GM21619 (cell line): Measurements from ENCODE around the gene GREM1.

Source experiments
- ATAC-seq: cut with Tn5 transposase; IDR thresholded peaks from one replicate; pipeline ENCODE4 v1.9.1; 2021; ENCODE audit not compliant: unreplicated experiment

The GREM1 gene

GRCh38 chr15:32730677-32731654 lies 13.2 kb downstream of the GREM1 start:
- ATAC-seq: no peak

DNA sequence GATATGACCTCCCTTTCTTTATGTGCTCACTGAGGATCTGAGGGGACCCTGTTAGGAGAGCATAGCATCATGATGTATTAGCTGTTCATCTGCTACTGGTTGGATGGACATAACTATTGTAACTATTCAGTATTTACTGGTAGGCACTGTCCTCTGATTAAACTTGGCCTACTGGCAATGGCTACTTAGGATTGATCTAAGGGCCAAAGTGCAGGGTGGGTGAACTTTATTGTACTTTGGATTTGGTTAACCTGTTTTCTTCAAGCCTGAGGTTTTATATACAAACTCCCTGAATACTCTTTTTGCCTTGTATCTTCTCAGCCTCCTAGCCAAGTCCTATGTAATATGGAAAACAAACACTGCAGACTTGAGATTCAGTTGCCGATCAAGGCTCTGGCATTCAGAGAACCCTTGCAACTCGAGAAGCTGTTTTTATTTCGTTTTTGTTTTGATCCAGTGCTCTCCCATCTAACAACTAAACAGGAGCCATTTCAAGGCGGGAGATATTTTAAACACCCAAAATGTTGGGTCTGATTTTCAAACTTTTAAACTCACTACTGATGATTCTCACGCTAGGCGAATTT lies 14.9 kb downstream of the GREM1 start:
- ATAC-seq: no peak

- ATAC-seq: no peak
Measured at GRCh38 chr15:32733281-32733680, 15.5 kb downstream of the GREM1 start.

GRCh38 chr15:32735989-32736700 lies 18.3 kb downstream of the GREM1 start:
- ATAC-seq: no peak

DNA sequence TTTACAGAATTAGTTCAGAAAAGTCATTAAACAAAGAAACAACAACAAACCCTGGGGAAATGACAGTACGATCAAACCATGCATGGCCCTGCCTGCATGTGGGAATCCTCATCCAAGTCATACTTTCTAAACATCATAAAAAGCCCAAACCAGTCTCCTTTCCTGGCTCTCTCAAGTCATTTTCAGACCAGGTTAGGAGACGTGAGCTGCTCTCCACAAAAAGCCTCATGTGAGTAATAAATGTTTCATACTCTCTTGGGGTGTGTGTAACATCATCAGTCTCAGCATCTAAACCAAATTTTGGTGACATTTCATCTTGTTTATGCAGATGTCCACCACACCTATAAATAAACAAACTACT lies 18.9 kb downstream of the GREM1 start:
- ATAC-seq: no peak

DNA sequence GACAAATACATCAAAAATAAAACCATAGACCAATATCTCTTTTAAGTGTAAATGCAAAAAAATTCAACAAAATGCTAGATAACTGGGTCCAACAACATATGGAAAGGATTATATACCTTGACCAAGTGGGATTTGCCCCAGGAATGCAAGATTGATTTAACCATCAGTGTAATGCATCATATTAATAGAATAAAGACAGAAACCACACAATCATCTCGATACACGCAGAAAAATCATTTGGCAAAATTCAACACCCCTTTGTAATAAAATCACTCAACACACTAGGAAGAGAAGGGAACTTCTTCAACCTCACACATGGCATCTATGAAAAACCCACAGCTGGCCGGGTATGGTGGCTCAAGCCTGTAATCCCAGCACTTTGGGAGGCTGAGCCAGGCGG lies 19.5 kb downstream of the GREM1 start:
- ATAC-seq: no peak

DNA sequence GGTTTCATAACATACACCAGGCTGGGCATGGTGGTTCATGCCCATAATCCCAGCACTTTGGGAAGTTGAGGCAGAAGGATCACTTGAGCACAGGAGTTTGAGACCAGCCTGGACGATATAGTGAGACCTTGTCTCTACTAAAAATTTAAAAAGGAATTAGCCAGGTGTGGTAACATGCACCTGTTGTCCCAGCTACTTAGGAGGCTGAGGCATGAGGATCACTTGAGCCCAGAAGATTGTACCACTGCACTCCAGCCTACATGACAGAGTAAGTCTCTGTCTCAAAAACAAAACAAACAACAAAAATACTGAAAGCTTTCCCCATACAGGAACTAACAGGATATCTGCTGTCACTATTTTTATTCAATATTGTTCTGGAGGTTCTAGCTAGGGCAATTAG lies 20.9 kb downstream of the GREM1 start:
- no peak for ATAC-seq

GRCh38 chr15:32739522-32740063 lies 21.8 kb downstream of the GREM1 start:
- no peak for ATAC-seq

DNA sequence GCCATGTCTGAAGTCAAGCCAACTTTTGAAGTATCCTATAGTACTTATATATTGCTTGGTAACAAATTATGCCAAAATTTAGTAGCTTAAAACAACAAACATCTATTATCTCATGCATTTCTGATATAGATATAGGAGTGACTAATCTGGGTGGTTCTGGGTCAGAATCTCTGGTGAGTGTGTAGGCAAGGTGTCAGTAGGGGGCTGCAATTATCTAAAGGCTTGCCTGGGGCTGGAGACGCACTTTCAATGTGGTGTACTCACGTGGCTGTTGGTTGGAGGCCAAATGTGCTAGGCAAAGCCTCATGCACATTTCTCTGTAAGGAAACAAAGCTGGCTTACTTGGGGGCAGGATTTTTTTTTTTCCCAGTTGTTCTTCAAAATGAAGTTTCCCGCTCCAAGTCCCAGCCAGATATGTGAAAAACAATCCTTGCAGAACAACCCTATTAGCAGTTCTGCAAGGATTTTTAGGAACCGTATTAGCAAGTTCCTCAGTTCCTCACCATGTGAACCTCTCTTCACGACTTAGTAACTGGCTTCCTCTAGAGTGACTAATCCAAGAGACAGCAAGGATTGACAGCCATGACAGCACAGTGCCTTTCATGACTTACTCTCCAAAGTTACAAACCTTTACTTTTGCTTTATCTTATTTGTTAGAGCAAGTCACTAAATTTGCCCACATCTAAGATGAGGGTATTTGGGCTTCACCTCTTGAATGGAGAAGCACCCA lies 25.8 kb downstream of the GREM1 start:
- no peak for ATAC-seq

GRCh38 chr15:32746116-32746857 lies 28.5 kb downstream of the GREM1 start:
- no peak for ATAC-seq

DNA sequence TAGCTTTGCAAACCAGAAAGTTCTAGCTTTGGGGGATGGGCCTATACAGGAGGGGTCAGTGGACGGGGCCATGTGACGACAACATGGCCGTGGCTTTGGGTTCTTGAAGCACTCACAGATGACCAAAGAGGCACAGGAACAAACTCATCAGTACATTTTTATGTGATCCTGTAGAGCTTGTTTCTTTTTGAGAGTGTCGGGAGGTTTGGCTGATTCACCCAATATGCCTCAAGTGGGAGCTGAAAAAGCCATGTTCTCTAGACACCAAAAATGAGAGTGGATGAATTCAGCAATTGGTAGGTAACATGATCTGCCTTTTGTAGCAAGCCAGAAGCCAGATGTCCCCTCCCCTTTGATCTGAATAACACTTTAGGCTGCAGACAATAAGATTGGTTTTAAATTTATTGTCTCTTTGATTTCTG lies 30.1 kb downstream of the GREM1 start:
- no peak for ATAC-seq

GRCh38 chr15:32750979-32751378 lies 33.2 kb downstream of the GREM1 start:
- no peak for ATAC-seq

- no peak for ATAC-seq
Measured at GRCh38 chr15:32757426-32757825, 39.6 kb downstream of the GREM1 start.

DNA sequence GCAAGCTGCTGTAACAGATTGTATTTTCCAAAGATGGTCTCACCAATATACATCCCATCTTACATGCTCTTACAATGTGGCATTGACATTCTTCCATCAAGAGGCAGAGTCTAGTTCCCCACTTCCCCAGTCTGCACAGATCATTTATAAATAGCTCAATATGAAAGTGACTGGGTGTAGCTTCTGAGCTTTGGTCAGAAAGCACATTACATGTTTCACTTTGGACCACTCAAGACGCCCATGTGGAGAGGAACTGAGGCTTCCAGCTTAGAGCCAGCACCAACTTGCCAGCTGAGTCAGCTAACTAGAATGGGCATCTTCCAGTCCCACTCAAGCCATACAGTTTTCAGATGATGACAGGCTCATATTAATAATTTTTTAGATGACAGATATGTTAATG lies 45.5 kb downstream of the GREM1 start:
- no peak for ATAC-seq

DNA sequence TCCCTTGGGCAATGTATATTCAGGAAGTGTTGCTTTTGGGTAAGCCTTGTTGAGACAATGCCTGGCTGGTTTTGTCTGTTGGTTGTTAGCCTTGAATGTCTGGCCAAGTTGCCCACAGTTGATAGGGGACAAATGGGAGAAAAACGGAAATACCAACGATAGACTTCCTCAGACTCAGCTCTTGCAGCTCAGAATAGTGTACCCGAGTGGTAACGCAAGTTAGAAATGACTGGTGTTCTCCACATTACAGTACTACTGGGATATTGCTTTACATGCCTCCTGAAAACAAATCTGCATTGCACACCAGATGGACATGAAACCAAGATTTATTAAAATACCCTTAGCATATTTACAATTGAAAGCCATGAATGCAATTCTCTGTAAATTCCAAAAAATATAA lies 47.4 kb downstream of the GREM1 start:
- no peak for ATAC-seq

- ATAC-seq: no peak
Measured at GRCh38 chr15:32766101-32766500, 48.3 kb downstream of the GREM1 start.

DNA sequence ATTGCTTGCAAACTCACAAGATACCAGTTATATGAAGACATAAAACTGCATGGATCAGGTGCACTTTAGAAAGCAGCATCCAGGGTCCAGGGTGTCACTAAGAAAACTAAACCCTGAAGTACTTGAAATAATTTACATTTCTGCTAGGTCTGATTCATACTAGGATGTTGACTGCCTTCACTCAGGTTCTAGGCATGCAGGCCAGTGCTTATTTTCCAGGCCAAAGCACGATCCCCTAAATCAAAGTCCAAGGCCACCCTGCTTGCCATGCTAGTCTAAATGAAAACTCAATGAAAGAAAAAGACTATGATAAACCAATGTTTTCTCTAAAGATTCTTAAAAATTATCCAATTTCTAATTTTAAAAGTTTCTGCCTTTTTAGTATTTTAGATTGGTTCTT lies 49.4 kb downstream of the GREM1 start:
- ATAC-seq: no peak

- ATAC-seq: no peak
Measured at GRCh38 chr15:32774022-32774421, 56.2 kb downstream of the GREM1 start.

DNA sequence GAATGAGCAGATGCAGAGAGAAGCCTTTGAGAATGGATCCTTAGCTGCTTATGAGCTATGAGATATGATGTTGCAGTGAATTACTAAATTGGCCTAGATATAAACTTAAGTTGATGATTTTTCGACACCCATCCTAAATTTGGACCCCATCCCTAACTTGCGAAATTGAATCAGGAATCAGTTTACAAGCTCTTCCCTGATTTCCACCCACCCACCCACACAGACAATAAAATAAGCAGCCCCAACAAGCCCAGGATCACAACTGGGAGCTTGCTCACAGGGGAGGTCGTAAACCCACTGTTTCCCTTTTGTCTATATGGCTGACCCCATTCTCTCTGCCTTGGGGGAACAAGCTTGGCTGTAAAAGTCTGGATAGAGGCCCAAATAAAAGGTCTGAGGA lies 57.3 kb downstream of the GREM1 start:
- ATAC-seq: no peak
